Stimulated activated CD4-positive, alpha-beta T cell treated with anti-CD3 and anti-CD28 coated beads, Interleukin-1b, Interleukin-23, amount 100 ng/mL, for 24 hours (primary cell): ENCODE data around the gene CTNNA3.
"Not testable (repeated sequence)": the region's sequence is repeated elsewhere in the genome, so short reads cannot be mapped to it uniquely, and the experiment has no call there.

ENCODE experiments used
- DNase-seq, 4 experiments: peaks; one replicate each; pipeline ENCODE4 v3.0.0-alpha.2; 2020; ENCODE audit warnings: low read depth in 4 of 4, low spot score in 1 of 4

The CTNNA3 gene

GRCh38 chr10:67518756-67519155, 177.2 kb downstream of the CTNNA3 start:
- no peak for DNase-seq

- DNase-seq = no peak
Measured at GRCh38 chr10:67518043-67518442, 178.0 kb downstream of the CTNNA3 start.

- DNase-seq = no peak
Measured at GRCh38 chr10:67506757-67507091, 189.3 kb downstream of the CTNNA3 start.

GRCh38 chr10:67506083-67506756, 189.8 kb downstream of the CTNNA3 start:
- no peak for DNase-seq

GRCh38 chr10:67492317-67493019, 203.5 kb downstream of the CTNNA3 start:
- no peak for DNase-seq

GRCh38 chr10:67487906-67488619, 207.9 kb downstream of the CTNNA3 start:
- no peak for DNase-seq

GRCh38 chr10:67487199-67487598, 208.8 kb downstream of the CTNNA3 start:
- DNase-seq = no peak

- no peak for DNase-seq
Measured at GRCh38 chr10:67477868-67478267, 218.1 kb downstream of the CTNNA3 start.

GRCh38 chr10:67476201-67476600, 219.8 kb downstream of the CTNNA3 start:
- no peak for DNase-seq

GRCh38 chr10:67473850-67474633, 222.0 kb downstream of the CTNNA3 start:
- DNase-seq = no peak

- DNase-seq = no peak
Measured at GRCh38 chr10:67471022-67471421, 225.0 kb downstream of the CTNNA3 start.

GRCh38 chr10:67464278-67464677, 231.7 kb downstream of the CTNNA3 start:
- no peak for DNase-seq

GRCh38 chr10:67452892-67453291, 243.1 kb downstream of the CTNNA3 start:
- no peak for DNase-seq

GRCh38 chr10:67438605-67439304, 257.2 kb downstream of the CTNNA3 start:
- DNase-seq = no peak

GRCh38 chr10:67433276-67433675, 262.7 kb downstream of the CTNNA3 start:
- no peak for DNase-seq

GRCh38 chr10:67402620-67403019, 293.4 kb downstream of the CTNNA3 start:
- no peak for DNase-seq

- no peak for DNase-seq
Measured at GRCh38 chr10:67401711-67402110, 294.3 kb downstream of the CTNNA3 start.

- not testable (repeated sequence) for DNase-seq
Measured at GRCh38 chr10:67386841-67387533, 309.0 kb downstream of the CTNNA3 start.

GRCh38 chr10:67386260-67386659, 309.7 kb downstream of the CTNNA3 start:
- DNase-seq = no peak

GRCh38 chr10:67385566-67385965, 310.4 kb downstream of the CTNNA3 start:
- no peak for DNase-seq
